ENCODE data around the gene RALGPS1.

The RALGPS1 gene

DNA sequence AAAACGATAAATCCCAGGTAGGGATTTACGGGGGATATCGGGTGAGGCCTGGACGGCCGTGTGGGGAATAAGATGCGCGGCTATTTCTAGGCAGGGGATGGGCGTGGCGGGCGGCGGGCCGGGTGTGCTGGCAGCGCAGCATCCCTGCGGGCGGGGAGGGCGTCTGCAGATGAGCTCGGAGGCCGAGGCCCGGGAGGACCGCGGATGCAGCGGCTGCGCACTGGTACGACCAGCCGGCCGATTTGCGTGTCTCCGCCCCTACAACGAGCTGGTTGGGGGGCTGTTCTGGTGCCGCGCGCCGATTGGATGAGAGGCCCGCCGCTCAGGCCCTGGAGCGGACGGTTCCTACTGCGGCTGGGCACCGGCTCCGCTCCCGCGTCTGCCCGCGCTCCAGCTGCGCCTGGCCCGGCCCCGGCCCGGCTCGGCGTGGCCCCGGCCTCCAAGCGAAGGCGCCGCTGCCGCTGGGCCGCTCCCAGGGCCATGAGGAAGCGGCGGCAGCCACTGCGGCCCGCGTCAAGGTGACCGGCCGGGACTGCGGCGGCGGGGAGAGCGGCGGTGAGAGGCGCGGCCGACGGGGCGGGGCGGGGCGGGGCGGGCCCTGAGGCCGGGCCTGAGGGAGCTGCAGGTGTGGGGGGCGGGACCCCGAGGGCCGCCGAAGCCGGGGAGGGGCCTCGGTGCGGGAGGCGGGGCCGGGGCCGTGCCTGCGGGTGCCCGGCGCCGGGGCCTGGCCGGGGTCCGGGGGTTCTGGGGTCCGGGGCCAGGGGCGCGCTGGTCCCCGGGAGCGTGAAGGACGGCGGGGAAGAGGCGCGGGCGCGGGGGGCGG, at the start of gene RALGPS1:
TSS of gene RALGPS1 (plus strand) at position 325 of the 823 bp plus-strand sequence. CDS start 47,508 bp downstream, outside the sequence.
- H3K27ac ChIP-seq: peak within 1 kb of the TSS; percentile 59
- peak; percentile 57; the same call in 1 of the 2 replicates for TF ChIP-seq ZFX (IDR thresholded peaks at IDR 0.05)
- no peak for TF ChIP-seq CTCF (conservative IDR thresholded peaks at IDR 0.05)

- no peak overlapping the region for H3K27ac ChIP-seq
- TF ChIP-seq ZFX (IDR thresholded peaks at IDR 0.05) (no peak), CTCF (conservative IDR thresholded peaks at IDR 0.05) (no peak)
Observed at GRCh38 chr9:126869368-126869767, 45.2 kb upstream of the RALGPS1 start.

- TF ChIP-seq ZFX (IDR thresholded peaks at IDR 0.05) (no peak), CTCF (conservative IDR thresholded peaks at IDR 0.05) (no peak)
- H3K27ac ChIP-seq: no peak overlapping the region
Observed at GRCh38 chr9:126872516-126872915, 42.1 kb upstream of the RALGPS1 start.

- TF ChIP-seq ZFX (IDR thresholded peaks at IDR 0.05): no peak
- no peak overlapping the region for H3K27ac ChIP-seq
Observed at GRCh38 chr9:126874546-126875314, 39.9 kb upstream of the RALGPS1 start.

DNA sequence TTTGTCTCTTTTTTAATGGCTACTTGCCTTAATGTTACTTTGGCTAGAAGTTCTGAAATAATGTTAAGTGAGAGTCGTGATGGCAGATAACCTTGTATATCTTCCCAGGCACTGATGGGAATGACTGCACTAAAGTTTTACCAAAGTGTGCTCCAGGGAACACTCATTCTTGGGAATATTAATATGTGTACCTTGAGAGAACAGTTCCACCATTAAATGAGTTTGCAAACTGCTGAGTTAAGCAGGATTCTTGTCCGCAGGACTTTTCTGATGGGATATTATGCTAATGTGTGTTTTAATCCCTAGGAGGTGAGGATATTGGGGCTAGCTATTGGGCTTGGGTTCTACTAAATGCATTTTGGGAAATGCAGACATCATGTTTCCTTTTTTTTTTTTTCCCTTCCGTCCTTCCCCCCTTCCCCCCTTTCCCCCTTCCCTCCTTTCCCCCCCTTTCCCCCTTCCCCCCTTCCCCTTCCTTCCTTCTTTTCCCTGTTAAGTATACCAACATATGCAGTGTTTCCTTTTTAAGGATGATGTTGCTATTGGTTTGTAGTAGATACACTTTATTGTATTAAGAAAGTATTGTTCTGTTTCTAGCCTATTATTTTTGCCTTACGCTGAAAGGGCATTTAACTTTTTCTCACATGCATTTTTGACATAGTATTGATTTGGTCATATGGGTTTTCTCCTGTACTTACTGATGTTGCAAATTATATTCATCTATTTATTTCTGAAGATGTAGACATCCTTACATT, 38.6 kb upstream of the RALGPS1 start:
- no peak overlapping the region for H3K27ac ChIP-seq
- TF ChIP-seq CTCF (conservative IDR thresholded peaks at IDR 0.05) (no peak), ZFX (IDR thresholded peaks at IDR 0.05) (no peak)

DNA sequence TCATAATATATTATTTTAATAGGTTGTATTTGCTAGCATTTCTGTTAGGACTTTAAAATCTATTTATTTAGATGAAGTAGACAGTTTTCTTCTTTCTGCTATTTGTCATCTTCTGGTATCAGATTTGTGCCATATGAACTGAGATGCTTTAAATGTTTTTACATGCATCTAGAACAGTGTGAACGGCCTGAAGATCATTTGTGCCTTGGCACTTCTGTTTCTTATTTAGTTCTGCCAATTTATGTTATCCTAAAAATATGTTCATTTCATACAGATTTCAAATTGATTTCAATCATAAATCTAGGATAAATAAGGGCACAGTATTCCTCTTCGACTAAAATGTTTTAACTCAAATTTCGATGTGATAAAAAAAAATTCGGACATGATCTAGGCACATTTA, 38.1 kb upstream of the RALGPS1 start:
- no peak overlapping the region for H3K27ac ChIP-seq
- TF ChIP-seq ZFX (IDR thresholded peaks at IDR 0.05) (no peak), CTCF (conservative IDR thresholded peaks at IDR 0.05) (no peak)

- H3K27ac ChIP-seq: no peak overlapping the region
- no peak for TF ChIP-seq CTCF (conservative IDR thresholded peaks at IDR 0.05)
- no peak for TF ChIP-seq ZFX (IDR thresholded peaks at IDR 0.05)
Observed at GRCh38 chr9:126877418-126877817, 37.2 kb upstream of the RALGPS1 start.
